Epithelial cell of prostate (primary cell): ENCODE data around the gene FNDC7.
"Not testable (repeated sequence)": the region's sequence is repeated elsewhere in the genome, so short reads cannot be mapped to it uniquely, and the experiment has no call there.

Experiments
- DNase-seq: peaks from one replicate; pipeline ENCODE4 v3.0.0-alpha.2; 2011; ENCODE audit warnings: low read depth, low spot score
- H3K27ac ChIP-seq: fragments of 450-650 bp; 2 replicates; pipeline ENCODE4 v1.5.1; 2017; ENCODE audit warnings: mild to moderate bottlenecking

FNDC7 gene

GRCh38 chr1:108692724-108693655 is 19.7 kb upstream of the FNDC7 start:
- H3K27ac ChIP-seq = peak overlapping the region; percentile 91
- DNase-seq = no peak

DNA sequence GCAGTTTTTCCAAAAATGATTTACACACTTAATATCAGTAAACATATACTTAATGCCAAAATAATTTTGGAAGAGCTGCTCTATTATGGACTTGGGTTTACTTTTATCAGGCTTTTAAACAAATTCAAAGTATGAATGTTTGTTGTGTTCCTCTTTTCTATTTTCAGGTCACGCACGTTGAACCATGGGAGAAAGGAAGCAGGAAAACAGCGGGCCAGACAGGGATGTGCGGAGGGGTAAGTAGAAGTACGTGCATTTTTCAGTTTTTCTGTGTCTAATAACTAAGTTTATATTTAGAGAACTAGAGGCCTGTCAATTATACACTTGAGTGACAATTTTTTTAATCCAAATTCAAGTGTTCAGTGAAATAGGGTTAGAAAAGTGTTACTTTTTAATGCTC is 17.2 kb upstream of the FNDC7 start:
- no peak for DNase-seq
- no peak overlapping the region for H3K27ac ChIP-seq

DNA sequence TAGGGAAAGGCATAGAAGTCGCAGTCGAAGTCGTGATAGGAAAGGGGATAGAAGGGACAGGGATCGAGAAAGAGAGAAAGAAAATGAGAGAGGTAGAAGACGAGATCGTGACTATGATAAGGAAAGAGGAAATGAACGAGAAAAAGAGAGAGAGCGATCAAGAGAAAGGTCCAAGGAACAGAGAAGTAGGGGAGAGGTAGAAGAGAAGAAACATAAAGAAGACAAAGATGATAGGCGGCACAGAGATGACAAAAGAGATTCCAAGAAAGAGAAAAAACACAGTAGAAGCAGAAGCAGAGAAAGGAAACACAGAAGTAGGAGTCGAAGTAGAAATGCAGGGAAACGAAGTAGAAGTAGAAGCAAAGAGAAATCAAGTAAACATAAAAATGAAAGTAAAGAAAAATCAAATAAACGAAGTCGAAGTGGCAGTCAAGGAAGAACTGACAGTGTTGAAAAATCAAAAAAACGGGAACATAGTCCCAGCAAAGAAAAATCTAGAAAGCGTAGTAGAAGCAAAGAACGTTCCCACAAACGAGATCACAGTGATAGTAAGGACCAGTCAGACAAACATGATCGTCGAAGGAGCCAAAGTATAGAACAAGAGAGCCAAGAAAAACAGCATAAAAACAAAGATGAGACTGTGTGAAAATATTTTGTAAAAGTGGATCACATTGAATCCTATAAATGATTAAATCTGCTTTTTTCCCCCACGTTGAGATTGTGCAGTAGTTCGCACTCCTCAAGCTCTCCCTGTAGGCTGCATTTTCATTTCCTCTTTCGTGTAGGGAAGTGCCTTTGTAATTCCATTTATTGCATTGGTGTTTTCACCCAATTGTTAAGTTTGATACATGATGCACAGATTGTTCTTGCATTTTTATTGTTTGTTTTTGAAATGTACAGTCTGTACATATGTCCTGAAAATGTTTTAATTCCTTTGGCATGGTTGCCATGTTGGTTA is 13.1 kb upstream of the FNDC7 start:
- no peak for DNase-seq
- no peak overlapping the region for H3K27ac ChIP-seq

DNA sequence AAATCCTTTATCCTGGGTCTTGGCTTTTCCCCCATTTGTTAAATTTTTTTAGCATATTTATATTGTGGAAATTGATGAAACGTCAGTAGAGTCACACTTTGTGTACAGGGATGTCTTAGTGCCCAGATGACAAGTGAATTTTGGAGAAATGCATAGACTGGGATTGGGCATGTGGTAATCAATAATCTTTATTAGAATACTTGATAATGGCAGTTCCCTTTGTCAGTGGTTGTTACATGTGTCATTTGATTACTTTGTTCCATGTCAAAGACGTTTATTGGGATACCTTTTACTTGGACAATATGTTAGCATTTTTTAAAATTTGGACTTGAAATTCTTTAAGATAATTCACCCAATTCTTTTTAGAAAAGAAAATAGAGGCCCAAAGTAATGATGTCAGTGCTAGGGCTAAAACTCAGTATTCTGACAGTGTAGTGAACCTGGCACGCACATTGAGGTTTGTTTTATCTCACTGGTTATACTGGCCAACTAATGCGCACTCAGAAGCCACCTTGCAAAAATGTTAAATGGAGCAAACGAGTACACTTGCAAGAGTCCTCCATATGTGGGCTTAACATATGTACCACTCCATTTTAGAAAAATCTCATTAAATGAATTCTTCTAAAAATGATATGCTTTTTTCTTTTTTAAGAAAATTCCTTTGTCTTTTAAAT is 11.4 kb upstream of the FNDC7 start:
- no peak overlapping the region for H3K27ac ChIP-seq
- DNase-seq = no peak

DNA sequence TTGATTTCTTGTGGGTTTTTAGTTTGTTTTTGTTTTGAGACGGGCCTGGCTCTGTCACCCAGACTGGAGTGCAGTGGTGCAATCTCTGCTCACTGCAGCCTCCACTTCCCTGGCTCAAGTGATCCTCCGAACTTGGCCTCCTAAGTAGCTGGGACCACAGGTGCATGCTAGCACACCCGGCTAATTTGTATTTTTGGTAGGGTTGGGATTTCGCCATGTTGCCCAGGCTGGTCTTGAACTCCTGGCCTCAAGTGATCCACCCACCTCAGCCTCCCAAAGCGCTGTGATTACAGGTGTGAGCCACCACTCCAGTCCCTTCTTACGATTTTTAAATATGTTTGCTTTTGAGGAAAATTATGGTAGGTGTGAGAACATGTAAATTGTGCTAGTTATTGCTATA is 10.6 kb upstream of the FNDC7 start:
- not testable (repeated sequence) for H3K27ac ChIP-seq, DNase-seq

DNA sequence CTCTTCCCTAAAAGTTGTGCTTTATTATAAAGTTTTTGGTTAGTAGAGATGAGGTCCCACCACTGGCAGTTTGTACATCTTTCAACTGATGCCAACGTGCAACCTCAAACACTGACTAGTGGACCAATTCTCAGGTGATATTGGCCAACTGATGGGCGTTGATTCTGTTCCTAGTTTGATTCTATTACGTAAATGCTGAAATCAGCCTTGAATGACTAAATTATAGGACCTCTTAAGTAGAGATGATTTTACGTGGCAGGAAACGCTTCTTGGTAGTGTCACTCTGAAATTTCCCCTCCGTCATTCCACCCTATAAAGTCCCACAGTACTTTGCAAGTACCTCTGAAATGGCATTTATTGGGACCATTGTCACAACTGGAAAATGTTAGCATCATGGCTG is 8.8 kb upstream of the FNDC7 start:
- DNase-seq = no peak
- H3K27ac ChIP-seq = peak overlapping the region; percentile 69

DNA sequence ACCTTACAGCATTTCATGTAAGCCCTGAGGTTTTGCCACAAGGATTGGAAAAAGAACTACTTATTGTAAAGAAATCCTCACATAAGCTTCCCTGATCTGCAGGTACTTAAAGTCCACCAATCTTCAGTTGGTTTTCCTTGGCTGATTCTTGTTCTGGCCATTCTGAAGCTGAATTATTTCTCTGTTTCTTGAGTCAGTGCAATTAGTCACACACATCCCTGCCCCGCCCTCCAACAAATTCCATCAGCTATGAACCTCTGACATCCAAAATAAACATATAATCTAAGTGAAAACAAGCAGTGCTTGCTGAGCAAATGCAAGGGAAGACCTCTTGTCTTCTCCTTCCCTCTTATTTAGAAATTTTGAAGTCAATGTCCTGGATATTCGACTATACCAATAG is 8.2 kb upstream of the FNDC7 start:
- no peak for DNase-seq
- H3K27ac ChIP-seq = peak overlapping the region; percentile 69

- DNase-seq = no peak
- H3K27ac ChIP-seq = no peak overlapping the region
Observed at GRCh38 chr1:108706643-108707042, 6.1 kb upstream of the FNDC7 start.

DNA sequence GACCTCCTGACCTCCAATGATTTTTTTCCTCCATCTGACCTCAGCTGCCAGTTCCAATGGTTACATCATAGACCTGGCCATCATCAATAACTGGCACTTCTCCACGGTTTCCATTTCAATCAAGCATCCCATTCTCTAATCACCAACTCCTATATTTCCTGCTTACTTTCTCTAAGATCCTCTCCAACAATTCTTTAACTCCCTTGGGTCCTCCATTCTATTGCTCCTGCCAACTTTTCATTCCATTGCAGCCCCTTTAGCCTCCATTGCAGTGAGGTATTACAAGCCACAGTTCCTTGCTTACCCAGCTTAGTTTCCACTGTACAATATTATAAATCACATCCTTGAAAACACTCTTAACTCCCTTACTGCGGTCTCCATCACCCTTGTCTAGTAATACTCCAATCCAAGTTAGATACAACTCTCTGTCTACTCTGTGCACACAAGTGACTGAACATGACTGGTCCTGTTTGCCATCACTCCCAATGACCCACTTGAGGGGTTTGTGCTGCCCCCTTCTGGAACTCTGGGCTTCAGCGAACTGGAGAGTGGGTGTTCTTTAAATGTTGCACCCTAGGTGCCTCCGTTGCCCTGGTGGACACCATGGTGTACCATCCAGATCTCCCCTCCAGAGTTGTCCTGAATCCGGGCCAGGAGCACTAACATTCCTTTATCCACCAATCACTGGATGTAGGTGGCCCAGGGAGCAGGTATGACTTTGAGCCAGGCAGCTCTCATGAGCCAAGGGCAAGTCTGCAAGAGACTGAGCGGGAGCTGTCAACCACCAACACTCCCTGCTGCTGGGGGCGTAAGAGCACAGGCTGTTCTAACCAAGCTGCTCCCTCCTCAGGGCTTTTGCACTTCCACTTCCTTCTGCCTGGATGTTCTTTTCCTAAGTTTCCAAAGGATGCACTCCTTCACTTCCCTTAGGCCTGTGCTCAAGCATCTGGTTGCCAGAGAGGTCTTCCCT is 3.7 kb upstream of the FNDC7 start:
- DNase-seq = no peak

DNA sequence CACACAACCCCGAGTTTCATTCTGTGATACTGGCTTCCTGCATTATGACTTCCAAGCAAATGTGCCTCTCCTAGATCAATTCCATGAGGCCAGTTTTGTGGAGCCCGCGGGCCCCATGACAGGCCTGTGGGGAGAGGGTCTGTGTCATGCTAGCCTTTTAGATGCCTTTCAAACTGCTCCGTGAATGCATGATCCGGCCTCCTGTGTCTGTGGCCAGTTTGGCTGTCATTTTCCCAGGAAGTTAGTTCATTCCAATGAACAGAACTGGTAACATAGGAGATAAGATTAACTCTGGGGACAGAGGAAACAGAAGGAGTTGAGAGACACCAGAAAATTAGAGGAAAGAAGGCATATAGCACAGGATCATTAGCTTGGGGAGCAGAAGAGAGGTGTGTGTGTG is 3.2 kb downstream of the FNDC7 start:
- no peak for DNase-seq
- no peak overlapping the region for H3K27ac ChIP-seq

More for the DNA sequence above, 3.7 kb upstream of the FNDC7 start:
- H3K27ac ChIP-seq = no peak overlapping the region

DNA sequence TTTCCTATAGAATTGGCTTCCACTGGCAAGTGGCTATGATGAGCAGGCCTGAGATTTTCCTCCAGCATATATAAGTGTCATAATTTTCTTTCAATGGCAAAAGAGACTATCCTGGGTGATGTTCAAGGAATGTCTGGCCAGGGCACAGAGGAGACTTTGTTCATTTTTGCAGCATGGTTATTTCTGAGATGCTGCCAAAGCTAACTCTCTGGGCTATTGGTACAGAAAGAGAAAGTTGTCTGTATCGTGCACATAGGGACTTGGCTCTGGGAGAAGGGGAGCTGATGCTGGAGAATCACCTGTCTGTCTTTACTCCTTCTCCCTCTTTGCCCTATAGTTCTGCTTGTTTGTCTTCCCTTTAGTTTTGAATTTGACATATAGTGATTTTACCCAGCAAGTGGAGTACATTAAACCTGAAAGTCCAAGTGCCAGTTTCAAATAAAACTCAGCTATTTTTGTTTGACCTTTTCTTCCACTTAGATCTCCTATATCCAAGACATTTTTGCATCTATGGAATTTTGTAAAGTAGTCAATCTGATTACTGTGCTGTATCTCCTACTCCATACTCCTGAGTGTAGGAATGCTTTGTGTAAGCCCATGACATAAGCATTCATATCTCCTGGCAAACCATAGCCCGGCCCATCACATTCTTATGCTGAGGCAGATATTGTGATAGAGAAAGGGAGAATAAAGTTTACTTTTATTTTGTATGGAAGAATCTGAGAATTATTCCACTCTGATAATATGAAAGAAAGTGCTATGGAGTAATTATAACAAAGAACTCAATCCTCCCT is 3.9 kb downstream of the FNDC7 start:
- DNase-seq = no peak
- no peak overlapping the region for H3K27ac ChIP-seq

- no peak for DNase-seq
- no peak overlapping the region for H3K27ac ChIP-seq
Observed at GRCh38 chr1:108717774-108718316, 5.1 kb downstream of the FNDC7 start.

DNA sequence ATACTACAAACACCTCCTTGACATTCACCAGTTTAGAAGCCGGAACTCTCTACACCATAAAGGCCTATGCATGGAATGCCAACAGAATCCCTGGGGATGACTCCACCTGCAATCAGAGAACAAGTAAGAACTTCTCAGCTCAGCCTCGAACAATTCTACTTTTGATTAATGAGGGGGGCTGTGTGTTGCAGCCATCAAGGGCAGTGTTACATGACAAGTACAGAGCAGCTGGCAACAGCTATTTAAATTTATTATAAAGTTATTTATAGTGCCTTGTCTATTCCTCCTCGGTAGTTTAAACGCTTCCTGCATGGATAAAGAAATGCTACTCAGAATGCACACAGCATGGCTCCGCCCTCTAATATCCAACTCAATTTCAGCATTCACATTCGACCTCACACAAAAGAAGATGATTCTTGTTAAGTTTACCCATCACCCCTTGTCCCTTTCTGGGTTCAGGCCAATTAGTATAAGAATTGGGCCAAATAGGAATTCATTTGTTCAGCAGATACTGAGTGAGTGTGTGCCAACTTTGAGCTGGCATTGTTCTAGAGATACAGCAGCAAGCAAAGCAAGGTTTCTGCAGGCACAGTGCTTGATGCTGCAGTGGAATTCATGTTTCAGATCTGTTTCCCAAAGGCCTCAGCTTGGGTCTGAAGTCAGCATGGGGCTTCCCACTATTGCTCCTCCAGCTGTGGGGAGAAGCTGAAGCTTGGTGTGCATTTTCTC is 6.4 kb downstream of the FNDC7 start:
- H3K27ac ChIP-seq = peak overlapping the region; percentile 62
- DNase-seq = no peak

DNA sequence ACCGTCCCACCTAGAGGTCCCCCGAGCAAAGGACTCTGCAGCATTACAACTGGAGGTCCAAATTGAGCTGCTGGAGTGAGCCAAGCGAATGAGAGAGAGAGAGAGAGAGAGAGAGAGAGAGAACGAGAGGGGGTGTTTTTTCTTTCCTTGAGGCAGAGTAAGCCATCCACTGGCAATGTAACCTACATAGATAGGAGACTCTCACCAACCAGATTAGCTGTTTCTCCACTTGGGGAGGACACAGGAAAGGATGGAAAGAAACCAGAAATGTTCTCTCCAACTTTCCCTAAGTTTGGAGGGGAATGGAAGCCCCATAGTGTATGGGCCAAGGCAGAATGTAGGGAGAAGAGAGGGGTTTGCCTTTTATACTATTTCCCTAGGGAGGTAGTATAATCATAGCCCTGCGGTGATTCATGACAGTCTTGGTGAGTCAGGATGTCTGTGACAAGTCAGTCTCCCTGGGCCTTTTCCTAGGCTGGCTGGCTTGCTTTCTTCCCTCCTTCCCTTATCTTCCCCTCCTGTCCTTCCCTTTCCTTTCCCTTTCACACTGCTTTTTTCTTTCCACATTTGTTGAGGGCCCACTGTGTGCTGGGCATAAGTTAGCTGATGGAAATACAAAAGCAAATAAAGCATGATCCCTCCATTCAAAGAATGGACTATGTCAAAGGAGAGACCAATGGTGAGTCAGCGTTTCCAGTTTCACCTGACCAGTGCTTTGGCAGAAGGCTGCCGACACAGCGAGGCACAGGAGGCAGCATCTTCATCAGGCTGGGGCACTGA is 7.1 kb downstream of the FNDC7 start:
- peak; percentile 48 for DNase-seq

GRCh38 chr1:108722292-108722691 is 9.6 kb downstream of the FNDC7 start:
- H3K27ac ChIP-seq = no peak overlapping the region
- DNase-seq = no peak

More for the DNA sequence above, 7.1 kb downstream of the FNDC7 start:
- H3K27ac ChIP-seq = peak overlapping the region; percentile 62

GRCh38 chr1:108725906-108726305 is 13.2 kb downstream of the FNDC7 start:
- no peak for DNase-seq
- H3K27ac ChIP-seq = no peak overlapping the region
